Measurements from ENCODE around the gene KCNJ3.

DNA sequence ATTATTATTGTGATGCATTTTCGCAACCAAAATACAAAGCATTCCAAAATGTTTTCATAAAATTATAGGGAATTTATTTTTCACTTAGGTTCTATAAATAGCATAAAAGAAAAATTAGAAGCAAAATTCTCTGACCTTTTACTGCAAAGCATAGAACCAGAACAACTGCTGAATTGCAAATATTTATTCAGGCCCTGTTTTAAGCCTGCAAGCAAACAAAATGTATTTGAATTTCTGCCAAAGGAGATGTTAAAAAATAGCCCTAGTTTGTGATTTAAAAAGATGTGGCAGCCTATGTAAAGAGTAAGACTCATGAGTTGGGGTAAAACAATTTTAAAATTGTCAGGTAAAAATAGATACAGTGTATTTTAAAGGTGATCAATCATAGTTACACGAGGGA is 138.1 kb downstream of the KCNJ3 start:
- TF ChIP-seq ZNF274 (IDR thresholded peaks at IDR 0.05; ENCODE audit: low read depth, low read length): no peak
- TF ChIP-seq YY1 (IDR thresholded peaks at IDR 0.05; ENCODE audit: insufficient read depth, insufficient read length): no peak

Data from NT2/D1 (cell line).